ENCODE data around the gene COL3A1.

The COL3A1 gene

DNA sequence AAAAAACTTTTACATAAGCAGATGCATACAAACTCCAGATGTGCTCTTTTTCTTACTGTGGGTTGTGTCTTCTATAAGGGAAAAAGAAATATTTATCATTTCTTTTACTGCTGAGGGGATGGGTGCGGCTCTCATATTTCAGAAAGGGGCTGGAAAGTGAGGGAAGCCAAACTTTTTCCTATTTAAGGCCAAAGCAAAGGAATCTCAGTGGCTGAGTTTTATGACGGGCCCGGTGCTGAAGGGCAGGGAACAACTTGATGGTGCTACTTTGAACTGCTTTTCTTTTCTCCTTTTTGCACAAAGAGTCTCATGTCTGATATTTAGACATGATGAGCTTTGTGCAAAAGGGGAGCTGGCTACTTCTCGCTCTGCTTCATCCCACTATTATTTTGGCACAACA lies at the start of gene COL3A1:
Gene COL3A1 (plus strand): TSS at position 210 of the 400 bp plus-strand sequence. CDS start 117 bp downstream, at position 327.
- DNase-seq, result no peak

DNA sequence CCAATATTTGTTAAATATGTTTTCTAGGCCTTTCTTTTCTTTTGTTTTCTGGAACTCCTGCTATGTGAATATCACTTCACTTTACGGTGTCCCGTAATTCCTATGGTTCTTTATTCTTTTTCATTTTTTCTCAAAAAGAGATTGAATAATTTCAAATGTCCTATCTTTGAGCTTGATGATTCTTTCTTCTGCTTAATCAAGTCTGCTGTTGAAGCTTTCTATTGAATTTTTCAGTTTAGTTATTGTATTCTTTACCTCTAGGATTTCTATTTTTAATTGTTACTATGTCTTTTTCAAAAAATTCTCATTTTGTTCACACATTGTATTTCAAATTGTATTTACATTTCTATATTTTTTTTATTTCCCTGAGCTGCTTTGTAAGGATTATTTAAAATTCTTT lies 45.5 kb upstream of the COL3A1 start:
- DNase-seq, result no peak

DNA sequence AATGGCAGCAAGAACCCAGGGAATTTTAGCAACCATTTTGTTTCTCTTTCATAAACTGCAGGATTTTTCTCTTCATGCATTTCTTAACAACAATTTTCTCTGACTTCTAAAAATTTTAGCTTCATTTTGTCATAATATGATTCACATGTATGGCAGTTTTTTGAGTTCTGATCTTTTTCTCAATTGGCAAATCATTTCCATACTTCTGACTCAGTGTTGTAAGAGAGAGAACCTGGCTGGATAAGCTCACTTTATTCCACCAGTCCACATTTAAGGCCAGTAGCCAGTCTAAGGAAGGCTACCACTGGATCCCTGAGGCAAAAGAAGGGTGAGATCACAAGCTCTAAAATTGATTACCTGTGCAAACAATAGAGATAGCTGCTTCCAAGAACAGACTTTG lies 42.8 kb upstream of the COL3A1 start:
- no peak for DNase-seq

- DNase-seq, result no peak
These were observed 36.6 kb upstream of the COL3A1 start for GRCh38 chr2:188937228-188938220.

DNA sequence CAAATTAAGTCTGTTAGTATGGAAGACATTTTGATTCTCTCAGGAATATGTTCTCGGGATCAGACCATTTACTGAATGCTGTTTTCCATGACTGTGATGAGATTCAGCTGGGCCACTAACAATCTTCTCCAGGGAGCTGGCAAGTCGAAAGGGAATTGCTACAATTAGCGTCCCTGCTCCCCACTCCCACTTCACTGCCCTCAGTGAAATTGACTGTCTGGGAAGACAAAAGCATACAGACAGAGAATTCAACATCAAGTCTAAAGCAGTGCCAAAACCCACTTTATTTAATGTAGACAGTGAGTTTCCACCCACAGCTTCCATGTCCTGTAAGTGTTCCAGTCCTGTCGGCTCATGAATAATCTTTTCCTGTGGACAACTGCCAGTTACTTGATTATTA lies 34.0 kb upstream of the COL3A1 start:
- no peak for DNase-seq

DNA sequence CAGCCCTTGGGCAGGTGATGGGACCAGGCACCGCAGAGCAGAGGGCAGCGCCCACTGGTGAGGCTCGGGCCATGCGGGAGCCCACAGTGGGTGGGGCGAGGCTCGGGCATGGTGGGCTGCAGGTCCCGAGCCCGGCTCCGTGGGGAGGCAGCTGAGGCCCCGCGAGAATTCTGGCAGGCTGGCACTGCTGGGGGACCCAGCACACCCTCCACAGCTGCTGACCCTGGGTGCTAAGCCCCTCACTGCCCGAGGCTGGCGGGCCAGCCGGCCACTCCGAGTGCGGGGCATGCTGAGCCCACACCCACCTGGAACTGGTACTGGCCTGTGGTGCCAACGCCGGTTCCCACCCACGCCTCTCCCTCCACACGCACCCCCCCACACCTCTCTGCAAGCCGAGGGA lies 29.7 kb upstream of the COL3A1 start:
- DNase-seq, result no peak

GRCh38 chr2:188949046-188949818 lies 24.9 kb upstream of the COL3A1 start:
- no peak for DNase-seq

DNA sequence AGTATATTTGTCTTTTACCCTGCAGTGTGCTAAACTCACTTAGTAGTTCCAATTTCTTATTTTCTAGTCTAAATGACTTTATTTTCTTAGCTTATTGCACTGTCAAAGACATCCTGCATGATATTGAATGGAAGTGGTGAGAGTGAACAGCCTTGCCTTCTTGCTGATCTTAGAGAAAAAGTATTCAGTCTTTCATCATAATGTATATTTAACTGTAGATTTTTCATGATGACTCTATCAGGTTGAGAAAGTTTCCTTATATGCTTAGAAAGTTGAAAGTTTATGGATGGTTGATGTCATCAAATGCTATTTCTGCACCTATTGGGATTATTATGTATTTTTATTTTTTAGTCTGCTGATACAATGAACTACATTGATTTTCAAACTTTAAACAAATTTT lies 21.3 kb upstream of the COL3A1 start:
- DNase-seq, result no peak

GRCh38 chr2:188956290-188956689 lies 17.9 kb upstream of the COL3A1 start:
- no peak for DNase-seq

DNA sequence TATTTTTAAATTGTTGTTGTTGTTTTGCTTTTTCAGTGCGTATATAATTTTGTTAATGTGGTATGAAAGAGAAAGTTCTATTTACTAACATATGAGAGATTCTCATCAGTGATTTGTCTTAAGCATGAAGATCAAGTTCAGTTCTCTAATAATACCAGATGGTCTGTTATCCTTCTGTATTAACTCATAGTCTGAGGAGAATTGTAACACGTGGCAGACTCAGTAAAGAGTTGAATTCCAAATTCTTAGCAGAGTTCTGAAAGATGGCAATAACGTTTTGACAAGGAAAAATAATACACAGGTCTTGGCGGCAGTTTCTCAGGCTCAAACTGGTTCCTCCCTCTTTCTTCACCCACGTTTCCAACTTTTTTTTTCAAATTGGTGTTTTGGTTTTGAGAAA lies 17.2 kb upstream of the COL3A1 start:
- no peak for DNase-seq

GRCh38 chr2:188957646-188958045 lies 16.5 kb upstream of the COL3A1 start:
- no peak for DNase-seq

GRCh38 chr2:188963741-188964140 lies 10.4 kb upstream of the COL3A1 start:
- DNase-seq, result no peak

- DNase-seq, result no peak
These were observed 9.1 kb upstream of the COL3A1 start for GRCh38 chr2:188964976-188965546.

DNA sequence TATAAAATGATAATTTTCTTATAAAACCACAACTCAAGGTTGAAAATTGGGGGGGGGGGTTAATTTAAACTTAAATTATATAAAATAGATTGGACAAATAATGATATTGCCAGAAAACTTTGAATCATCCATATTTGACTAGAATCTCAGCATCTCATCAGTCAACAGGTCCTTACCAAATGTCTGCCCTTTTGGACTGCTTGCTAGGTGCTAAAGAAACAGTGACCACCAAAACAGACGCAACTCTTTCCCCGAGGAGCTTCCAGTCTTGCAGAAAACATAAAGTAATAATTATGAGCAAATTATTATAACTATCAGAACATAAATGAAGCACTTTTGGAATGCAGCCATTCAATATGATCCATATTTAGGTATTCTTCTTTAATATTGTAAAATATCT lies 8.6 kb upstream of the COL3A1 start:
- DNase-seq, result no peak

- no peak for DNase-seq
These were observed 8.0 kb upstream of the COL3A1 start for GRCh38 chr2:188966079-188966571.

DNA sequence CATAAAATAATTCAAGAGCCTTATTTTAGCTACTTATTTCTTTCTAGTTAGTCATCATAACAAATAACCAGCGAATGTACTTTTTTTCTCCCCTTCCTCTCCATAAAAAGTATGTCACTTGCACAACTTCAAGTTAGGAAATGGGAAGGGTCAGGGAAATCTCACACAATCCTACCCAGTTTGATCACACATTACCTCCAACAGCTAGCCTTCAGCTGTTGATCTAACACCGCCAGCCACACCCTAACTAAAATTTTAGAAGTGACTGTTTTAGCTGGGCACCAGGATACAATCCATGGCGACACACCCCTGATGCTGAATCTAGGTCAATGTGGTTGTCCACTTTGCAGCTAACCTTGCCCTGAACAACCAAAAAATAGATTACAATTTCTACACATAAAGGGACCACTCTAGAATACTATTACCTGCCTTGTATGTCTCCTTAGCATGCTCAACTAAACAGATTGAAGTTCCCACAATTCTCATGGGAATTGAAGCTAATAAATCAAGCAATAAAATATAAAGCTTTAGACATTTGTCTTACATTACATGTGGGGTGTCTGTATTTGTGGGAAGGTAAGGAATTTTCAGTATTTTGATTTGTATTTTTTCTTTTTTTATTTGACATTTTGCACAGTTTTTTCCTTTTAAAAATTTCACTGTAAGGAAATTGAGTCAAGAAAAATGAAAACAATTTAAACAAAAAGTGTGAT lies 7.3 kb upstream of the COL3A1 start:
- DNase-seq, result no peak

- no peak for DNase-seq
These were observed 4.9 kb upstream of the COL3A1 start for GRCh38 chr2:188969236-188969635.

DNA sequence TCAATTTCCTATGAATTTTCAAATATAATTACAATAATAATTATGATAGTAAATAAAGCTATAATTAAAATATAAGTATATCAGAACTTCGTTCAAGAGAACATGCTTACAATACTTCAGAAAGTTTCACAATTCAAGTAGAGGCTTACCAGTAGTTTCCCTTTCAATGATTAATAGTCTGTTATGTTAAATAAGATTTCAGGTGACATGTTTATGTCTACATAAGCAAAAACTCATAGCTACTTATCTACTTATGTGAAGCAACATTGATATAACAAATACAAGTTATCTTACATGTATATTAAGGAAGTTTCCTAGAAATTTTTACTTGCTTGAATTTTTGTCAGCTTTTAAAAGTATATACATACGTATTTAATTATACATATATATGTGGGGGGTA lies 4.5 kb upstream of the COL3A1 start:
- no peak for DNase-seq

DNA sequence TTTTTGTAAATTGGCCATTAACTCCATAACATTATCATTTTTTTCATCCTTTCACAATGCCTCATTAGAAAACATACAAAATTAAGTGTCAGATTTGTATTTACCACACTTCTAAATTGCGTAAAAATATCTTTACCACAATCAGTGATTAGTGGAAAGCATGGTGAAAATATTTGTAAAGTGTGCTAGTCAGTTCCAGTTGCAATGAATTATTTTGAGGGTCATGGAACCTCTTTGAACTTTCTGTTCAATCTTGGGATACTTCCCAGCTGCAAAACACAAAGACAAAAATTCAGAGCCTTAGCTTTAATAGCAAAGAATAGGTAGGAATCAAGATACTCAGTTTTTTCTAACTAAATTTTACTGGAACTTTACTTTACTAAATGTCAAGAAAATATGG lies 4.0 kb upstream of the COL3A1 start:
- no peak for DNase-seq

DNA sequence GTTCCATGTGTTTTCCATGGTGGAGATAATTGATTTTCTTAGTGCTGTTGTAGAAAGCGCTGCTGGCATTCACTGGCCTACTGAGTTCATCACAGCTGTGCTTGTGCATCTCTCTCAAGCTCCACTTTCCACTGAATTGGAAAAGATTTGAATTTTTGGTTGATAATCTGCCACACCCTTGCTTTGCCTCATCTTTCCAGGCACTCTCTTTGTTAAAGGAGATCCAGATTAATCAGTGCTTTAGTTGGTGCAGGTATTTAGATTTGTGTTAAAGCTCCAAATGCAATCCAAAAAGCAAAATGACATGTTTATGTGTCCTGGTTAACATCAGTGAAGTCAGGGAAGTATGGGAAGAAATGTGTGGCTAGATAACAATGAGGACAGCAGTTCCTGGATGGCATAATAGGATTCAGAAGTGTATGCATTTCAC lies 2.7 kb upstream of the COL3A1 start:
- no peak for DNase-seq

- DNase-seq, result no peak
These were observed 532 bp upstream of the COL3A1 start for GRCh38 chr2:188973641-188974040.

- no peak for DNase-seq
These were observed 1.4 kb downstream of the COL3A1 start for GRCh38 chr2:188975497-188976102.

All from stimulated activated naive CD4-positive, alpha-beta T cell (primary cell).